Prostate gland (tissue), 2 donors: ENCODE results near the gene DACH1. TPM values are rescaled to one million over a fixed set of nuclear protein-coding genes. Genes with fewer than 3 reads are reported as not detected.
"Not testable (repeated sequence)": the region's sequence is repeated elsewhere in the genome, so short reads cannot be mapped to it uniquely, and the experiment has no call there.

ENCODE experiments used
- DNase-seq: peaks from one replicate; pipeline ENCODE4 v3.0.0-alpha.2; 2019; ENCODE audit warnings: low spot score
- H3K27ac ChIP-seq, 2 donors: fragments of 200-600 bp; sonication (generic); 2 replicates each; pipeline ENCODE4 v1.5.1; 2017 to 2019
- H3K27me3 ChIP-seq: fragments of 200-600 bp; sonication (generic); replicated peaks from 2 replicates; pipeline ENCODE4 v1.5.1; 2019; ENCODE audit not compliant: insufficient read depth
- H3K36me3 ChIP-seq, 2 donors: fragments of 200-600 bp; sonication (generic); 1 replicate in 1 of 2; 2 replicates in 1 of 2; pipeline versions ENCODE4 v1.5.1 to v1.8.1; 2017 to 2019
- H3K4me1 ChIP-seq: fragments of 200-600 bp; sonication (generic); replicated peaks from 2 replicates; pipeline ENCODE4 v1.5.1; 2019
- H3K4me3 ChIP-seq, 2 donors: fragments of 200-600 bp; sonication (generic); 2 replicates each; pipeline ENCODE4 v1.5.1; 2017 to 2019
- H3K9me3 ChIP-seq: fragments of 200-600 bp; sonication (generic); 2 replicates; pipeline ENCODE4 v1.5.1; 2017
- POLR2A ChIP-seq: fragments of 450-650 bp; IDR thresholded peaks from one replicate; pipeline ENCODE4 v1.6.1; 2016; ENCODE audit warnings: antibody characterized with exemption, mild to moderate bottlenecking
- POLR2AphosphoS5 ChIP-seq: sonication (generic); formaldehyde crosslinking; IDR thresholded peaks from one replicate; pipeline ENCODE4 v1.6.1; 2017; ENCODE audit warnings: antibody characterized with exemption
- WGBS: methylation state at CpG from one replicate; pipeline ENCODE4 v1.1.5; 2018; 5-methylcytosine and 5-hydroxymethylcytosine counted together
- intact Hi-C: fragments of 100-400 bp; cut with DNase I; formaldehyde crosslinking; loops from one replicate; pipeline ENCODE4 v1.14.2; 2022
- total RNA-seq, 2 donors: library from RNA; depleted of rRNA; stranded (reverse); fragments of >200 nt; gene quantifications; one replicate each; pipeline ENCODE4 v1.1.0, GENCODE V29; 2016
- TF ChIP-seq, protein P1 (sequence below), 4 experiments: fragments of 200-600 bp in 2 of 4; fragments of 450-650 bp in 2 of 4; sonication (generic) in 2 of 4; IDR thresholded peaks; 1 replicate in 3 of 4; 2 replicates in 1 of 4; pipeline ENCODE4 v1.5.1; 2016 to 2019; ENCODE audit warnings: antibody characterized with exemption in 4 of 4, mild to moderate bottlenecking in 2 of 4, moderate library complexity in 2 of 4

DACH1 gene
- total RNA-seq, 2 donors from 2014 or later, result 14.6 to 18.0 TPM

DNA sequence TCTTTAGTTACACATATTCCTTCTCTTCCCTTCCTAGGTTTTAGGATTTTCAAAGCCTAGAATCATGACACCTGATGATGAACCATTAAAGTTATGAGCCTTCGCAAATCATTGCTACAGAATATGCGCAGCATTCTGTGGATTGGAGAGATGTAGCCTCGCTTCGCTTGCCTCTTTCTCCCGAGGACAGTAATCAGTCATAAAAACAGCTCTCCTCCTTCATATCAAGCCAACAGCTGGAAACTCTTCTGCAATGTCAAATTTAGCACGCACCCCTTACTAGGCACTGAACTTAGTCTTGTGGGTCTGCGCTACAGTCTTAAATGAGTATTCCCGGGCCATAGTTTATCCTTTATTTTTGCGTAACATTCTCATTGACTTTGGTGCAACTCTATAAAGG is 79.6 kb downstream of the DACH1 start:
- H3K27ac ChIP-seq, result no peak overlapping the region
- intact Hi-C loops, result no loop called here
- no peaks in the 10 kb centered on the region for H3K9me3 ChIP-seq
- H3K27me3 ChIP-seq, result no peaks in the 10 kb centered on the region
- no peak for DNase-seq
- H3K36me3 ChIP-seq, result no peaks in the 10 kb centered on the region
- TF ChIP-seq, protein P1, sequence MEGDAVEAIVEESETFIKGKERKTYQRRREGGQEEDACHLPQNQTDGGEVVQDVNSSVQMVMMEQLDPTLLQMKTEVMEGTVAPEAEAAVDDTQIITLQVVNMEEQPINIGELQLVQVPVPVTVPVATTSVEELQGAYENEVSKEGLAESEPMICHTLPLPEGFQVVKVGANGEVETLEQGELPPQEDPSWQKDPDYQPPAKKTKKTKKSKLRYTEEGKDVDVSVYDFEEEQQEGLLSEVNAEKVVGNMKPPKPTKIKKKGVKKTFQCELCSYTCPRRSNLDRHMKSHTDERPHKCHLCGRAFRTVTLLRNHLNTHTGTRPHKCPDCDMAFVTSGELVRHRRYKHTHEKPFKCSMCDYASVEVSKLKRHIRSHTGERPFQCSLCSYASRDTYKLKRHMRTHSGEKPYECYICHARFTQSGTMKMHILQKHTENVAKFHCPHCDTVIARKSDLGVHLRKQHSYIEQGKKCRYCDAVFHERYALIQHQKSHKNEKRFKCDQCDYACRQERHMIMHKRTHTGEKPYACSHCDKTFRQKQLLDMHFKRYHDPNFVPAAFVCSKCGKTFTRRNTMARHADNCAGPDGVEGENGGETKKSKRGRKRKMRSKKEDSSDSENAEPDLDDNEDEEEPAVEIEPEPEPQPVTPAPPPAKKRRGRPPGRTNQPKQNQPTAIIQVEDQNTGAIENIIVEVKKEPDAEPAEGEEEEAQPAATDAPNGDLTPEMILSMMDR (IDR thresholded peaks at IDR 0.05), result no peak
- no peak for TF ChIP-seq POLR2AphosphoS5
- TF ChIP-seq POLR2A, result no peak
- WGBS, result 85% methylated on average over 9 of the region's 9 CpGs
- H3K4me1 ChIP-seq, result no peaks in the 10 kb centered on the region
- H3K4me3 ChIP-seq, result no peak overlapping the region

DNA sequence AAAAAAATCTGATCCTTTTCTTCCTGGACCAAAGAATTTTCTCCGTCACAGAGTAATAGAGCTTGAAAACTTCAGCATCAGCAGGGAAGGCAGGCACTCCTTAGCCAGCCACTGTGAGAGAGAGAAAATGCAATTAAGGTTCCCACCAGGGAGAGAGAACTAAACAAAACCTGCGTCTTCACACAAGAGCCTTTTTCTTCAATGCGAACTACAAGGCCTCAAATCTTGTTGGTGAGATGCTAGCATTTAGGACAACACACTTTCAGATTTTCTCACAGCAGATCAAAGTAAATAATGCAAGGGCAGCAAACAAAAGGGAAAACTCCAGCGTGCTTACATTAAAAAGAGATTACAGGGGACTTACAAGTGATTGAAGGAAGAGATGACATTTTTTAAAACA is 80.1 kb downstream of the DACH1 start:
- intact Hi-C loops, result no loop called here
- 69% methylated on average over 4 of the region's 4 CpGs for WGBS

DNA sequence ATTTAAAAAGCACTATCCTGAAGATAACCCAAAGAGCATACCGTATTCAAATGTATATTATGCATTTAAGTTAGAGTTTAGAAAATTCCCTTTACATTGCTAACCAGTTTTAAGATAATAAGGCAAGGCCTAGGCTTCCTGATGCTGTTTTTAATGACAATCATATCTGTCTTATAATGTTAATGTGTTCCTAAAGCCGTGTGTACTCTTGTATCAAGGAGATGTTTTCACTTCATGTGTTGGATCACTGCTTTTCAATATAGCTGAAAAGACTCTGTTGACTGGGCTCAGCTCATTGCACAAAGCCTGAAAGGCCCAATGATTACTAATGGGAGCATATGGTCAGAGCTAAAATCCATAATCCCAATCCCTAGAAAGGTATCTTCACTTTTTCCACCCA is 81.6 kb downstream of the DACH1 start:
- no peaks in the 10 kb centered on the region for H3K27me3 ChIP-seq
- no peaks in the 10 kb centered on the region for H3K4me1 ChIP-seq
- WGBS, result 85% methylated on average over 2 of the region's 2 CpGs
- intact Hi-C loops, result no loop called here
- no peak overlapping the region for H3K4me3 ChIP-seq
- DNase-seq, result no peak
- no peak overlapping the region for H3K27ac ChIP-seq
- no peaks in the 10 kb centered on the region for H3K36me3 ChIP-seq
- TF ChIP-seq POLR2AphosphoS5, result no peak
- no peaks in the 10 kb centered on the region for H3K9me3 ChIP-seq

More for the DNA sequence above, 80.1 kb downstream of the DACH1 start:
- H3K27ac ChIP-seq, result no peak overlapping the region
- H3K27me3 ChIP-seq, result no peaks in the 10 kb centered on the region
- DNase-seq, result no peak
- TF ChIP-seq POLR2AphosphoS5, result no peak
- TF ChIP-seq, protein P1 (IDR thresholded peaks at IDR 0.05), result no peak
- no peak for TF ChIP-seq POLR2A
- no peaks in the 10 kb centered on the region for H3K4me1 ChIP-seq
- H3K9me3 ChIP-seq, result no peaks in the 10 kb centered on the region
- no peak overlapping the region for H3K4me3 ChIP-seq
- no peaks in the 10 kb centered on the region for H3K36me3 ChIP-seq

DNA sequence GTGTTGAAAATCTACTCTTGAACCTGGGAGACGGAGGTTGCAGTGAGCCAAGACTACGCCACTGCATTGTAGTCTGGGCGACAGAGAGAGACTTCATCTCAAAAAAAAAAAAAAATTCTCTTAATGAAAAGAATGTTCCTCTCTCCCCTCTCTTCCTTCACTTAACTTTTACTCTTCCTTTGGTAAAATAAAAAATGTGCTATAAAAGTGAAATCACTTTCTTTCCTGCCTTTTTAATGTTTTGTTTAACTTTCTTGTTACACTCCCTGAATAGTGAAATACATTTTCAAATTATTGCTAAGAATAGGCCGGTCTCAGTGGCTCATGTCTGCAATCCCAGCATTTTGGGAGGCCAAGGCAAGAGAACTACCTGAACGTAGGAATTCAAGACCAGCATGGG is 86.5 kb downstream of the DACH1 start:
- Histone ChIP-seq H3K36me3 (no peaks in the 10 kb centered on the region), H3K4me3 (no peak overlapping the region), H3K27me3 (no peaks in the 10 kb centered on the region), H3K27ac (no peak overlapping the region), H3K4me1 (no peaks in the 10 kb centered on the region), H3K9me3 (no peaks in the 10 kb centered on the region)
- intact Hi-C loops, result no loop called here
- TF ChIP-seq POLR2AphosphoS5 (no peak), POLR2A (no peak)
- TF ChIP-seq, protein P1 (IDR thresholded peaks at IDR 0.05), result no peak
- WGBS, result 81% methylated on average over 5 of the region's 5 CpGs
- DNase-seq, result no peak

DNA sequence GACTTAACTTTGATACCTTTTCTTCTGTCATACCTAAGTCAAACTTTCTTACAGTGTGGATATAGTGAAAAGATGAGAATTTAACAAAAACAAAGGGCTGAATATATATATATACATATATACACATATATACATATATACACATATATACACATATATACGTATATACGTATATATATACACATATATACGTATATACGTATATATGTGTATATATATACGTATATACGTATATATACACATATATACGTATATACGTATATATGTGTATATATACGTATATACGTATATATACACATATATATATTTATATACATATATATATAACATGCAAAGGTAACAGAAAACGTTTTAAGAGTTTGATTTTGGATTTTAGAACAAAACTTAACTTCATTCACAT is 88.0 kb downstream of the DACH1 start:
- H3K4me1 ChIP-seq, H3K27me3 ChIP-seq, H3K36me3 ChIP-seq, H3K9me3 ChIP-seq, intact Hi-C loops, H3K4me3 ChIP-seq, DNase-seq, H3K27ac ChIP-seq: not testable (repeated sequence)
- 87% methylated on average over 11 of the region's 11 CpGs for WGBS

DNA sequence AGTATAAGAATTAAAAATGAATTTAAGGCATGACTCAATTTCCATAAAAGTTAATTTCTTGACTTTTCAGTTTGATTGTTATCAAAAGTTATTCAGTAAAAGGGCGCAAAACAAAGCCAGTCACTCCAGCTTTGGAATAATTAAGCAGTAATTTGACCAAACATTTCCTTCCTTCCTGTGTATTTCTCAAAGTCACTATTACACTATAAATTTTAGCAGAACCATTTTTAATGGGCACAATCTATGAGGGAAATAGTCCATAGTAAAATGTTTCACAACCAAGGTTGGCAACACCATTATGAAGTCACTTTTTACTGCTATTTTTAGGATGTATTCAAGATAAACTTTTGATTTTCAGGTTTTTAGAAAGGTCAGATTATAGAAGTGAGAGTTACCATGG is 91.0 kb downstream of the DACH1 start:
- Histone ChIP-seq H3K36me3 (no peaks in the 10 kb centered on the region), H3K9me3 (no peaks in the 10 kb centered on the region), H3K27ac (no peak overlapping the region), H3K27me3 (no peaks in the 10 kb centered on the region), H3K4me3 (no peak overlapping the region), H3K4me1 (no peaks in the 10 kb centered on the region)
- TF ChIP-seq, protein P1 (IDR thresholded peaks at IDR 0.05), result no peak
- no peak for TF ChIP-seq POLR2A
- TF ChIP-seq POLR2AphosphoS5, result no peak
- DNase-seq, result no peak
- intact Hi-C loops, result no loop called here
- 74% methylated on average over 1 of the region's 1 CpG for WGBS
